Peyer's patch (tissue), 4 donors: ENCODE measurements around the gene CASR.

Experiments used
- CTCF ChIP-seq, 6 experiments: fragments of 450-650 bp in 4 of 6; fragments of 200-600 bp in 2 of 6; sonication (generic) in 1 of 6; IDR thresholded peaks; one replicate each; pipeline ENCODE4 v1.5.1; 2017 to 2019; ENCODE audit warnings: antibody characterized with exemption in 6 of 6, mild to moderate bottlenecking in 3 of 6, moderate library complexity in 1 of 6
- POLR2A ChIP-seq, 2 donors: fragments of 450-650 bp; IDR thresholded peaks; one replicate each; pipeline ENCODE4 v1.5.1; 2017; ENCODE audit warnings: antibody characterized with exemption in 2 of 2, mild to moderate bottlenecking in 2 of 2, moderate library complexity in 2 of 2

GRCh38 chr3:122217901-122218300, 34.4 kb downstream of the CASR start:
- no peak for TF ChIP-seq CTCF (IDR thresholded peaks at IDR 0.05)
- no peak for TF ChIP-seq POLR2A (IDR thresholded peaks at IDR 0.05)
